Breast epithelium (tissue), 3 donors: ENCODE data around the gene PPM1F.
"Not testable (repeated sequence)": the region's sequence is repeated elsewhere in the genome, so short reads cannot be mapped to it uniquely, and the experiment has no call there.

ENCODE experiments used
- CTCF ChIP-seq, 3 donors: fragments of 450-650 bp; IDR thresholded peaks; one replicate each; pipeline ENCODE4 v1.5.1; 2016 to 2017; ENCODE audit warnings: antibody characterized with exemption in 3 of 3, mild to moderate bottlenecking in 3 of 3, moderate library complexity in 3 of 3
- POLR2A ChIP-seq: fragments of 450-650 bp; IDR thresholded peaks from one replicate; pipeline ENCODE4 v1.6.1; 2016; ENCODE audit warnings: antibody characterized with exemption, mild to moderate bottlenecking, moderate library complexity
- POLR2AphosphoS5 ChIP-seq, 3 donors: sonication (generic); formaldehyde crosslinking; IDR thresholded peaks; one replicate each; pipeline ENCODE4 v1.6.1; 2017; ENCODE audit warnings: antibody characterized with exemption in 3 of 3

- not testable (repeated sequence) for TF ChIP-seq CTCF (IDR thresholded peaks at IDR 0.05); POLR2AphosphoS5 (IDR thresholded peaks at IDR 0.05); POLR2A
Measured at GRCh38 chr22:21905234-21905633, 47.4 kb downstream of the PPM1F start.
